Body of pancreas (tissue), 4 donors: ENCODE results near the gene IFIT2.

Experiments used
- POLR2A ChIP-seq, 3 donors: fragments of 450-650 bp; IDR thresholded peaks; one replicate each; pipeline ENCODE4 v1.6.1; 2016; ENCODE audit warnings: antibody characterized with exemption in 3 of 3, mild to moderate bottlenecking in 2 of 3
- TF ChIP-seq, protein P1 (sequence below), 7 experiments: fragments of 450-650 bp in 4 of 7; fragments of 200-600 bp in 3 of 7; sonication (generic) in 3 of 7; IDR thresholded peaks; one replicate each; pipeline ENCODE4 v1.5.1; 2016 to 2019; ENCODE audit warnings: antibody characterized with exemption in 7 of 7

DNA sequence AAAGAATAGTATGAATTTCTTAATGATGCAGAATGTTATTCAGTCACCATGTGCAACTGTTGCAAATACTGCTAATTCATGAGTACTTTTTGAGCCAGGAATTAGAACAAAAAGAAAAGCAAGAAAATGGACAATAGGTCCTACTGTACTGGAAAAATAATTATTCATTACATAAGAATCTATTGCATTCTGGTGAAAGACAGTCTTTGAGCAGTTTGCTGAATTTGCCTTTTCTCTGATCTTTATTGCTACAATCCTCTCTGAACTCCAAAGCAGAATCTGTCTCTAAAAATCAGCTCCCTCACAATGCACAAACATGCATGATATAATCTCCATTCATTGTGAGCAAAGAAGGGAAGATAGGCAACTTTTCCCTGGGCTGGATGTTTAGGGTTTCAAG is 12.8 kb downstream of the IFIT2 start:
- TF ChIP-seq, protein P1, sequence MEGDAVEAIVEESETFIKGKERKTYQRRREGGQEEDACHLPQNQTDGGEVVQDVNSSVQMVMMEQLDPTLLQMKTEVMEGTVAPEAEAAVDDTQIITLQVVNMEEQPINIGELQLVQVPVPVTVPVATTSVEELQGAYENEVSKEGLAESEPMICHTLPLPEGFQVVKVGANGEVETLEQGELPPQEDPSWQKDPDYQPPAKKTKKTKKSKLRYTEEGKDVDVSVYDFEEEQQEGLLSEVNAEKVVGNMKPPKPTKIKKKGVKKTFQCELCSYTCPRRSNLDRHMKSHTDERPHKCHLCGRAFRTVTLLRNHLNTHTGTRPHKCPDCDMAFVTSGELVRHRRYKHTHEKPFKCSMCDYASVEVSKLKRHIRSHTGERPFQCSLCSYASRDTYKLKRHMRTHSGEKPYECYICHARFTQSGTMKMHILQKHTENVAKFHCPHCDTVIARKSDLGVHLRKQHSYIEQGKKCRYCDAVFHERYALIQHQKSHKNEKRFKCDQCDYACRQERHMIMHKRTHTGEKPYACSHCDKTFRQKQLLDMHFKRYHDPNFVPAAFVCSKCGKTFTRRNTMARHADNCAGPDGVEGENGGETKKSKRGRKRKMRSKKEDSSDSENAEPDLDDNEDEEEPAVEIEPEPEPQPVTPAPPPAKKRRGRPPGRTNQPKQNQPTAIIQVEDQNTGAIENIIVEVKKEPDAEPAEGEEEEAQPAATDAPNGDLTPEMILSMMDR (IDR thresholded peaks at IDR 0.05): no peak
- TF ChIP-seq POLR2A (IDR thresholded peaks at IDR 0.05): no peak
